Lung (tissue), 12 donors: ENCODE results near the gene CACNA1S. TPM values are rescaled to one million over a fixed set of nuclear protein-coding genes. Genes with fewer than 3 reads are reported as not detected.

Experiments used
- ATAC-seq: fragments of 200-7000 bp; cut with Tn5 transposase; one replicate; pipeline ENCODE4 v1.9.1; 2020; ENCODE audit warnings: moderate number of reproducible peaks; ENCODE audit not compliant: insufficient read depth, low FRiP score
- DNase-seq, 3 donors: peaks; one replicate each; pipeline ENCODE4 v3.0.0-alpha.2; 2013 to 2017
- H3K27ac ChIP-seq, 2 donors: one replicate each; pipeline ENCODE4 v1.5.1; 2013; ENCODE audit warnings: mild to moderate bottlenecking in 2 of 2, moderate library complexity in 2 of 2, control low read depth in 1 of 2, inconsistent platforms in 1 of 2, low read depth in 1 of 2, low read length in 1 of 2
- H3K27me3 ChIP-seq, 3 donors: one replicate each; pipeline ENCODE4 v1.5.1; 2013; ENCODE audit warnings: low read length in 2 of 3; ENCODE audit not compliant: control insufficient read depth in 3 of 3, insufficient read depth in 3 of 3
- H3K36me3 ChIP-seq, 4 donors: one replicate each; pipeline ENCODE4 v1.5.1; 2013; ENCODE audit warnings: low read length in 4 of 4, mild to moderate bottlenecking in 1 of 4, moderate library complexity in 1 of 4; ENCODE audit not compliant: control insufficient read depth in 4 of 4, insufficient read depth in 4 of 4
- H3K4me1 ChIP-seq, 5 donors: one replicate each; pipeline ENCODE4 v1.5.1; 2013; ENCODE audit warnings: low read length in 5 of 5, mild to moderate bottlenecking in 2 of 5, moderate library complexity in 1 of 5; ENCODE audit not compliant: control insufficient read depth in 5 of 5, insufficient read depth in 5 of 5
- H3K4me3 ChIP-seq: one replicate; pipeline ENCODE4 v1.5.1; 2013; ENCODE audit warnings: mild to moderate bottlenecking, control low read depth, moderate library complexity
- H3K9ac ChIP-seq, 2 donors: one replicate each; pipeline ENCODE4 v1.5.1; 2013; ENCODE audit warnings: low read length in 2 of 2, control low read depth in 1 of 2; ENCODE audit not compliant: insufficient read depth in 1 of 2
- H3K9me3 ChIP-seq, 4 donors: one replicate each; pipeline ENCODE4 v1.5.1; 2013; ENCODE audit warnings: low read length in 3 of 4, mild to moderate bottlenecking in 1 of 4, moderate library complexity in 1 of 4; ENCODE audit not compliant: control insufficient read depth in 4 of 4, insufficient read depth in 3 of 4
- CTCF ChIP-seq: IDR thresholded peaks from 2 replicates; pipeline ENCODE4 v1.5.1; 2012; ENCODE audit warnings: mild to moderate bottlenecking; ENCODE audit errors: control extremely low read depth, extremely low read depth
- WGBS, 2 donors: extraction: QIAGEN DNeasy Blood & Tissue Kit; methylation state at CpG; one replicate each; pipeline ENCODE4 v1.1.7; 2013; 5-methylcytosine and 5-hydroxymethylcytosine counted together
- polyA plus RNA-seq, 2 donors: library from polyadenylated mRNA; stranded (reverse); fragments of 200-250 nt; gene quantifications; one replicate each; pipeline ENCODE4 v1.2.1, GENCODE V29; 2013
- total RNA-seq, 2 donors: library from RNA; depleted of rRNA in 1 of 2; stranded (reverse); fragments of >200 nt in 1 of 2; gene quantifications; one replicate each; pipeline ENCODE4 v1.2.1, GENCODE V29; 2014 to 2021
- donor health status: control.
- donor health status: control.
- donor health status: Bipolar disorder and iron deficiency.
- donor health status: healthy.
- donor health status: DM: yes; HTN: yes; CAD: no.

The CACNA1S gene
- total and polyA plus RNA-seq, 4 donors: 0.01 to 0.20 (median 0.02) TPM; not detected in 1

DNA sequence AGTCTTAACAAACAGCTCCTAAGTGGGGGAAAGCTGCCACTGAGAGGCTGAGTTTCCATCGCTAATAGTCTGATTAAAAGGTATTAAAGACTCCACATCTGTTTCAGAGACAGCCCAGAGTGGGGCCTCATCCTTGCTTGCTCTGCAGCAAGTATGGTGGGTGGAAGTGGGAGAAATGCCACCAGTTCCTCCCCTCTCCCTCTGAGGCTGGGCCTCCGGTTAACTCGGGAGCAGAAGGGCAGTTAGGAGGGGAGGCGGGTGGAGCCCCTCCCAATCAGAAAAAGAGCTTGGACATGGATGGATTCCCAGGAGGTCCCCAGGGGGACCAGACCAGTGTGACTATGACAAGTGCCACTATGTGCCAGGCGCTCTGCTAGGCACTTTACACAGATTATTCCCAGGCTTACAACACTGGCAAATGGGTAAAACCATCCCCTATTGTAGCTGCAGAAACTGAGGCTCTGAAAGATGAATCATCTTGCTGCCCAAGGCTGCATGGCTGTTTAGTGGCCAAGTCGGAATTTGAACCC lies 26.1 kb upstream of the CACNA1S start:
- no peak for TF ChIP-seq CTCF
- peaks cover 0 to 2% (median 0%) of the 10 kb centered on the region in 5 donors for H3K4me1 ChIP-seq
- H3K4me3 ChIP-seq: no peak overlapping the region
- H3K36me3 ChIP-seq: peaks cover 9 to 61% (median 42%) of the 10 kb centered on the region in 4 donors
- DNase-seq (no peak), ATAC-seq (no peak)
- H3K27me3 ChIP-seq: no peaks in the 10 kb centered on the region
- 82 to 92% methylated on average over 6 of the region's 6 CpGs for WGBS, 2 donors
- no peak overlapping the region for H3K9ac ChIP-seq
- no peaks in the 10 kb centered on the region for H3K9me3 ChIP-seq
- H3K27ac ChIP-seq: no peak overlapping the region

GRCh38 chr1:201137579-201138310 lies 25.5 kb upstream of the CACNA1S start:
- Histone ChIP-seq H3K27ac (peak overlapping the region in 1 of 2 donors; percentile 26), H3K9me3 (no peaks in the 10 kb centered on the region), H3K4me1 (peaks cover 0 to 2% (median 0%) of the 10 kb centered on the region in 5 donors), H3K27me3 (no peaks in the 10 kb centered on the region), H3K36me3 (peaks cover 9 to 57% (median 39%) of the 10 kb centered on the region in 4 donors), H3K4me3 (no peak overlapping the region), H3K9ac (no peak overlapping the region)
- ATAC-seq: peak; percentile 20
- TF ChIP-seq CTCF: no peak
- no peak for DNase-seq
- WGBS, 2 donors: 85 to 86% methylated on average over 6 of the region's 6 CpGs

GRCh38 chr1:201137024-201137392 lies 24.8 kb upstream of the CACNA1S start:
- Histone ChIP-seq H3K4me3 (no peak overlapping the region), H3K27me3 (no peaks in the 10 kb centered on the region), H3K36me3 (peaks cover 9 to 50% (median 36%) of the 10 kb centered on the region in 4 donors), H3K4me1 (peaks cover 0 to 2% (median 0%) of the 10 kb centered on the region in 5 donors), H3K9ac (no peak overlapping the region), H3K9me3 (no peaks in the 10 kb centered on the region), H3K27ac (no peak overlapping the region)
- DNase-seq (no peak), ATAC-seq (no peak)
- WGBS, 2 donors: 97 to 98% methylated on average over 7 of the region's 7 CpGs
- no peak for TF ChIP-seq CTCF
